ENCODE measurements around the gene ZFHX3.

GRCh38 chr16:72860726-72861562, 187.0 kb downstream of the ZFHX3 start:
- TF ChIP-seq DPF2 (IDR thresholded peaks at IDR 0.05) (no peak), EZH2 (IDR thresholded peaks at IDR 0.05; ENCODE audit: borderline replicate concordance, control insufficient read depth, low read depth, low read length) (no peak), ZNF24 (IDR thresholded peaks at IDR 0.05) (no peak), ZNF217 (IDR thresholded peaks at IDR 0.05) (no peak)
- TF ChIP-seq, protein P1, sequence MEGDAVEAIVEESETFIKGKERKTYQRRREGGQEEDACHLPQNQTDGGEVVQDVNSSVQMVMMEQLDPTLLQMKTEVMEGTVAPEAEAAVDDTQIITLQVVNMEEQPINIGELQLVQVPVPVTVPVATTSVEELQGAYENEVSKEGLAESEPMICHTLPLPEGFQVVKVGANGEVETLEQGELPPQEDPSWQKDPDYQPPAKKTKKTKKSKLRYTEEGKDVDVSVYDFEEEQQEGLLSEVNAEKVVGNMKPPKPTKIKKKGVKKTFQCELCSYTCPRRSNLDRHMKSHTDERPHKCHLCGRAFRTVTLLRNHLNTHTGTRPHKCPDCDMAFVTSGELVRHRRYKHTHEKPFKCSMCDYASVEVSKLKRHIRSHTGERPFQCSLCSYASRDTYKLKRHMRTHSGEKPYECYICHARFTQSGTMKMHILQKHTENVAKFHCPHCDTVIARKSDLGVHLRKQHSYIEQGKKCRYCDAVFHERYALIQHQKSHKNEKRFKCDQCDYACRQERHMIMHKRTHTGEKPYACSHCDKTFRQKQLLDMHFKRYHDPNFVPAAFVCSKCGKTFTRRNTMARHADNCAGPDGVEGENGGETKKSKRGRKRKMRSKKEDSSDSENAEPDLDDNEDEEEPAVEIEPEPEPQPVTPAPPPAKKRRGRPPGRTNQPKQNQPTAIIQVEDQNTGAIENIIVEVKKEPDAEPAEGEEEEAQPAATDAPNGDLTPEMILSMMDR (IDR thresholded peaks at IDR 0.05 in 2 of 3, conservative IDR thresholded peaks at IDR 0.05 in 1 of 3; ENCODE audit: control insufficient read depth in 2 of 3, extremely low read depth in 1 of 3, insufficient read depth in 1 of 3, low read depth in 3 of 3, low read length in 3 of 3), result no peak
